K562 (cell line): ENCODE data around the gene SLC35F5. TPM values are rescaled to one million over a fixed set of nuclear protein-coding genes. Genes with fewer than 3 reads are reported as not detected.

Experiments
- BHLHE40 ChIP-seq: IDR thresholded peaks from 2 replicates; pipeline ENCODE4 v1.6.1; 2011; ENCODE audit warnings: low read length, improper control_type of control experiment
- E2F4 ChIP-seq: sonication (generic); formaldehyde crosslinking; IDR thresholded peaks from 2 replicates; pipeline ENCODE4 v1.8.0; 2022; ENCODE audit warnings: mild to moderate bottlenecking, low read depth, missing genetic modification reagents
- GATA2 ChIP-seq: sonication (generic); formaldehyde crosslinking; IDR thresholded peaks from 2 replicates; pipeline ENCODE4 v1.4.0; 2020; ENCODE audit warnings: mild to moderate bottlenecking, missing genetic modification reagents
- KDM2B ChIP-seq: fragments of 250-450 bp; sonication (Bioruptor Pico); IDR thresholded peaks from 2 replicates; pipeline ENCODE4 v1.8.0; 2021; ENCODE audit warnings: mild to moderate bottlenecking, moderate library complexity
- MYNN ChIP-seq, 2 experiments: sonication (generic); formaldehyde crosslinking in 1 of 2; IDR thresholded peaks; 2 replicates each; pipeline versions ENCODE4 v1.5.0 to v1.6.1; 2016 to 2020; ENCODE audit warnings: antibody characterized with exemption in 1 of 2, missing genetic modification reagents in 1 of 2
- NRF1 ChIP-seq, 2 experiments: fragments of 450-650 bp; IDR thresholded peaks in 1 of 2; conservative IDR thresholded peaks in 1 of 2; 2 replicates each; pipeline ENCODE4 v1.6.1; 2014; ENCODE audit warnings: mild to moderate bottlenecking in 2 of 2
- THRAP3 ChIP-seq: fragments of 450-650 bp; IDR thresholded peaks from 2 replicates; pipeline ENCODE4 v1.6.1; 2016; ENCODE audit warnings: mild to moderate bottlenecking, inconsistent platforms, borderline replicate concordance
- ZBTB34 ChIP-seq: fragments of 250-450 bp; sonication (Bioruptor Pico); IDR thresholded peaks from 2 replicates; pipeline ENCODE4 v1.8.0; 2021; ENCODE audit warnings: mild to moderate bottlenecking, moderate library complexity
- ZNF217 ChIP-seq: sonication (generic); formaldehyde crosslinking; IDR thresholded peaks from 2 replicates; pipeline ENCODE4 v1.8.0; 2022; ENCODE audit warnings: mild to moderate bottlenecking, missing genetic modification reagents
- ZNF395 ChIP-seq: fragments of 200-800 bp; sonication (Bioruptor generic); IDR thresholded peaks from 2 replicates; pipeline ENCODE4 v1.6.1; 2017; ENCODE audit warnings: missing genetic modification characterization, missing compliant biosample characterization
- ZNF407 ChIP-seq: fragments of 450-650 bp; IDR thresholded peaks from 2 replicates; pipeline ENCODE4 v1.6.1; 2016; ENCODE audit warnings: low read depth
- ZNF436 ChIP-seq: fragments of 250-450, 450-650 bp; sonication (Bioruptor Pico); formaldehyde crosslinking; IDR thresholded peaks from 2 replicates; pipeline ENCODE4 v1.7.0; 2020; ENCODE audit warnings: mild to moderate bottlenecking
- ZNF785 ChIP-seq: fragments of 250-450 bp; sonication (Bioruptor Pico); IDR thresholded peaks from 2 replicates; pipeline ENCODE4 v1.4.0; 2020; ENCODE audit warnings: mild to moderate bottlenecking
- polyA plus RNA-seq, 8 experiments: library from polyadenylated mRNA; depleted of rRNA in 4 of 8; stranded (reverse) in 5 of 8; unstranded in 3 of 8; fragments of >200 nt; fragmentation: Nextera tagmentation in 2 of 8; fragmentation: Illumina TruSeq in 1 of 8; extraction: Ambion mirVana in 2 of 8; extraction: Trizol in 1 of 8; gene quantifications; 2 replicates each; pipeline versions ENCODE4 v1.2.1 to v1.2.3, GENCODE V29; 2011 to 2014; ENCODE audit warnings: inconsistent platforms in 1 of 8, missing spikeins in 1 of 8
- total RNA-seq, 7 experiments: library from RNA; depleted of rRNA in 6 of 7; stranded (reverse); fragments of >200 nt in 6 of 7; fragmentation: Illumina TruSeq in 2 of 7; extraction: Trizol in 2 of 7; gene quantifications; 2 replicates each; pipeline versions ENCODE4 v1.2.1 to v1.2.3, GENCODE V29; 2011 to 2021; ENCODE audit warnings: low replicate concordance in 1 of 7

Gene SLC35F5
- total and polyA plus RNA-seq, 9 of the 15 experiments (the other 6 are each of a cell fraction or from before 2014, with no cell fraction given): 4.9 to 50.7 (median 30.5) TPM

- no peak for TF ChIP-seq ZNF407
- no peak for TF ChIP-seq MYNN (IDR thresholded peaks at IDR 0.05)
- no peak for TF ChIP-seq MYNN (CRISPR knock-in tag; IDR thresholded peaks at IDR 0.05)
- no peak for TF ChIP-seq ZBTB34 (CRISPR knock-in tag)
- no peak for TF ChIP-seq THRAP3
- TF ChIP-seq ZNF436 (CRISPR knock-in tag): no peak
- TF ChIP-seq ZNF217 (CRISPR knock-in tag): no peak
- no peak for TF ChIP-seq E2F4
- no peak for TF ChIP-seq ZNF785
- TF ChIP-seq ZNF395 (CRISPR knock-in tag): no peak
- no peak for TF ChIP-seq GATA2 (CRISPR knock-in tag)
- peak; percentile 29 to 31; a peak in 1 of 4 replicates for TF ChIP-seq NRF1 (conservative IDR thresholded peaks at IDR 0.05 in 1 of 2, IDR thresholded peaks at IDR 0.05 in 1 of 2)
- no peak for TF ChIP-seq KDM2B (CRISPR knock-in tag)
- TF ChIP-seq BHLHE40: no peak
These were observed 80.6 kb downstream of the SLC35F5 start (continued) for GRCh38 chr2:113675875-113676274.
